Loucy (cell line): Measurements from ENCODE around the gene TMEM127.
"Not testable (repeated sequence)": the region's sequence is repeated elsewhere in the genome, so short reads cannot be mapped to it uniquely, and the experiment has no call there.

ENCODE experiments used
- H2AFZ ChIP-seq: fragments of 200-600 bp; sonication (generic); 2 replicates; pipeline ENCODE4 v1.6.0; 2016; ENCODE audit warnings: antibody characterized with exemption, mild to moderate bottlenecking, low read length, moderate library complexity
- H3F3A ChIP-seq: fragments of 200-600 bp; 2 replicates; pipeline ENCODE4 v1.6.0; 2016; ENCODE audit warnings: antibody characterized with exemption, low read depth, mild to moderate bottlenecking
- H3K27me3 ChIP-seq: fragments of 200-600 bp; sonication (generic); 2 replicates; pipeline ENCODE4 v1.6.1; 2014; ENCODE audit warnings: low read length, mild to moderate bottlenecking; ENCODE audit not compliant: insufficient read depth, poor library complexity, severe bottlenecking
- H3K36me3 ChIP-seq: fragments of 200-600 bp; sonication (generic); 2 replicates; pipeline ENCODE4 v1.6.1; 2016; ENCODE audit warnings: low read length; ENCODE audit not compliant: insufficient read depth
- H3K4me1 ChIP-seq: fragments of 200-600 bp; sonication (generic); 2 replicates; pipeline ENCODE4 v1.5.1; 2014; ENCODE audit warnings: low read length, mild to moderate bottlenecking; ENCODE audit not compliant: insufficient read depth, poor library complexity, severe bottlenecking
- H3K4me2 ChIP-seq: fragments of 200-600 bp; sonication (generic); 2 replicates; pipeline ENCODE4 v1.6.0; 2014; ENCODE audit warnings: antibody characterized with exemption, low read length, low read depth, mild to moderate bottlenecking; ENCODE audit not compliant: poor library complexity, severe bottlenecking
- H3K4me3 ChIP-seq: fragments of 200-600 bp; sonication (generic); 2 replicates; pipeline ENCODE4 v1.5.1; 2014; ENCODE audit warnings: low read length, mild to moderate bottlenecking, mixed read lengths; ENCODE audit not compliant: poor library complexity, severe bottlenecking
- H3K79me2 ChIP-seq: fragments of 200-600 bp; sonication (generic); 2 replicates; pipeline ENCODE4 v1.6.1; 2014; ENCODE audit warnings: low read length; ENCODE audit not compliant: insufficient read depth
- H3K9ac ChIP-seq: fragments of 200-600 bp; sonication (generic); 2 replicates; pipeline ENCODE4 v1.6.0; 2014; ENCODE audit warnings: mild to moderate bottlenecking, low read depth, low read length, moderate library complexity; ENCODE audit not compliant: poor library complexity, severe bottlenecking
- H3K9me2 ChIP-seq: fragments of 200-600 bp; sonication (generic); replicated peaks from 2 replicates; pipeline ENCODE4 v1.6.1; 2016; ENCODE audit warnings: low read depth, low read length, mixed read lengths
- H3K9me3 ChIP-seq: fragments of 200-600 bp; sonication (generic); 2 replicates; pipeline ENCODE4 v1.6.1; 2014; ENCODE audit warnings: mild to moderate bottlenecking, antibody characterized with exemption, low read length, low read depth; ENCODE audit not compliant: insufficient read depth
- H4K20me1 ChIP-seq: fragments of 200-600 bp; sonication (generic); 2 replicates; pipeline ENCODE4 v1.6.0; 2014; ENCODE audit warnings: antibody characterized with exemption, low read length, mild to moderate bottlenecking; ENCODE audit not compliant: insufficient read depth, poor library complexity, severe bottlenecking
- EZH2phosphoT487 ChIP-seq: fragments of 200-600 bp; IDR thresholded peaks from 2 replicates; pipeline ENCODE4 v1.6.1; 2018; ENCODE audit warnings: antibody characterized with exemption, mild to moderate bottlenecking, moderate library complexity, borderline replicate concordance
- TF ChIP-seq, protein P1 (sequence below): fragments of 200-600 bp; sonication (generic); conservative IDR thresholded peaks from 2 replicates; pipeline ENCODE4 v1.5.1; 2014; ENCODE audit warnings: mild to moderate bottlenecking, antibody characterized with exemption, low read length

TMEM127 gene

DNA sequence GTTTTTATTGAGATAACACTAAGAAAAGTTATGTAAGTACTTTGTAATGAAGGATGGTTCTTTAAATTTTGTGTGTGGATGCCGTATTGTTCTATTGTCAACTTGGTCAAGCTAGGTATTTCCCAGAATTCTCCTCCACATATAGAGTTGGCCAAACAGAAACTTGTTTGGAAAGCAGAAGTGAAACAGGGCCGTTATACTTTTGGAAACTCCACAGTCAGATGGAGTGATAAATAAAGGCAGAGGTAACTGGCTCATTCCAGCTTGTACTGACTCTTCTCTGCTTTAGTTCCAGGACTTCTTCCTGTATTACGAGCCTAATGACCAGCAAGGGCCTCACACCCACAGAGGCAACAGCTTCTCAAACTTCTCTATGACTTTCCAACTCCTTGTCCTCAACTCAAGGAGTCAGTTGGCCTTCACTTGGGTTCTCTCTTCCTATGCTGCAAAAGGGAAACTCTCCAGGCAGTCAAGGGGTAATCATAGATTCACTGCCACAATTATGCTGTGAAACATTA, 40.7 kb downstream of the TMEM127 start:
- Histone ChIP-seq H3K4me3 (no peak overlapping the region), H3K79me2 (no peaks in the 10 kb centered on the region), H3K9ac (no peak overlapping the region), H3F3A (no peaks in the 10 kb centered on the region), H4K20me1 (no peaks in the 10 kb centered on the region), H3K27me3 (no peaks in the 10 kb centered on the region), H3K9me2 (no peaks in the 10 kb centered on the region), H3K9me3 (no peaks in the 10 kb centered on the region), H2AFZ (no peak overlapping the region), H3K36me3 (no peaks in the 10 kb centered on the region), H3K4me1 (no peaks in the 10 kb centered on the region), H3K4me2 (no peak overlapping the region)
- no peak for TF ChIP-seq EZH2phosphoT487
- TF ChIP-seq, protein P1, sequence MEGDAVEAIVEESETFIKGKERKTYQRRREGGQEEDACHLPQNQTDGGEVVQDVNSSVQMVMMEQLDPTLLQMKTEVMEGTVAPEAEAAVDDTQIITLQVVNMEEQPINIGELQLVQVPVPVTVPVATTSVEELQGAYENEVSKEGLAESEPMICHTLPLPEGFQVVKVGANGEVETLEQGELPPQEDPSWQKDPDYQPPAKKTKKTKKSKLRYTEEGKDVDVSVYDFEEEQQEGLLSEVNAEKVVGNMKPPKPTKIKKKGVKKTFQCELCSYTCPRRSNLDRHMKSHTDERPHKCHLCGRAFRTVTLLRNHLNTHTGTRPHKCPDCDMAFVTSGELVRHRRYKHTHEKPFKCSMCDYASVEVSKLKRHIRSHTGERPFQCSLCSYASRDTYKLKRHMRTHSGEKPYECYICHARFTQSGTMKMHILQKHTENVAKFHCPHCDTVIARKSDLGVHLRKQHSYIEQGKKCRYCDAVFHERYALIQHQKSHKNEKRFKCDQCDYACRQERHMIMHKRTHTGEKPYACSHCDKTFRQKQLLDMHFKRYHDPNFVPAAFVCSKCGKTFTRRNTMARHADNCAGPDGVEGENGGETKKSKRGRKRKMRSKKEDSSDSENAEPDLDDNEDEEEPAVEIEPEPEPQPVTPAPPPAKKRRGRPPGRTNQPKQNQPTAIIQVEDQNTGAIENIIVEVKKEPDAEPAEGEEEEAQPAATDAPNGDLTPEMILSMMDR: no peak

DNA sequence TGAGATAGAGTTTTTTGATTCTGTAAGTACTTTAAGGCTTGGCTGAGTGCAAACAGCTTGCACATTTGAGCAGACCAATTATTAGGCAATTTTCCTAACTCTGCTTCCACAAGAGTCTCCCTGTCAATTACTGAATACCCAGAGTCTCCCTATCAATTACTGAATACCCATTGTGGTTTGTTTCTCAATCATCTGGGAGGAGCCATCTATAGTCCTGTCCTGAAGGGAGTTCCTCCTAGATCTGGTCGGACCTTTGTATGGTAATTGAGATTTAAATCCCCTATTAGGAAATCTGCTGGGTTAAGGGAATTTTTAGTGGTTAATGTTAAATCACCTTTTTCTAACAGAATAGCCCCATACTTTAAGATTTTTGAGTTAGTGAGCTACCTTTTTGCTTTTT, 44.7 kb downstream of the TMEM127 start:
- H3K4me3 ChIP-seq, H3K27me3 ChIP-seq, H2AFZ ChIP-seq, H3K9ac ChIP-seq, H3K9me3 ChIP-seq, H3K79me2 ChIP-seq, H4K20me1 ChIP-seq, H3F3A ChIP-seq, H3K9me2 ChIP-seq, H3K4me2 ChIP-seq, H3K36me3 ChIP-seq, H3K4me1 ChIP-seq: not testable (repeated sequence)

DNA sequence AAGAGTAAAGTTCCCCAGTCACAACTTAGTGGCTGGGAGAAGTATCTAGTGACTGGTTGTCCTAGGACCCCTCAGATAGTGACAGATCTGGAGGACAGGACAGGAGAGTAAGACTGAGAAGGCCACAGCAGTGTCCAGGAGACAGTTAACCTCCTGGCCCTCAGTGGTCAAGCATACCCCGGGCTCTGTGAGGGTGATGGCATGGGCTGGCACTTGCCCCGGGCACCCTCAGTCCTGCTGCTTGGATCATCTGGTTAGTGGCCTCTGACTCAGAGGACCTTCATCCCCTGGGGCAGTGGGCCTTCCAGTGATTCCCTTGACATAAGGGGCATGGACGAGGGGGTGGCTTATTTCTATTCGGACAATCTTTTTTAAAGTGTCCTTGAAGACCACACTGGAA, 45.8 kb downstream of the TMEM127 start:
- H3K4me2 ChIP-seq, H3K4me3 ChIP-seq, H2AFZ ChIP-seq, H3K27me3 ChIP-seq, H3K9ac ChIP-seq, H3K9me2 ChIP-seq, H4K20me1 ChIP-seq, H3F3A ChIP-seq, H3K36me3 ChIP-seq, H3K79me2 ChIP-seq, H3K4me1 ChIP-seq, H3K9me3 ChIP-seq: not testable (repeated sequence)

DNA sequence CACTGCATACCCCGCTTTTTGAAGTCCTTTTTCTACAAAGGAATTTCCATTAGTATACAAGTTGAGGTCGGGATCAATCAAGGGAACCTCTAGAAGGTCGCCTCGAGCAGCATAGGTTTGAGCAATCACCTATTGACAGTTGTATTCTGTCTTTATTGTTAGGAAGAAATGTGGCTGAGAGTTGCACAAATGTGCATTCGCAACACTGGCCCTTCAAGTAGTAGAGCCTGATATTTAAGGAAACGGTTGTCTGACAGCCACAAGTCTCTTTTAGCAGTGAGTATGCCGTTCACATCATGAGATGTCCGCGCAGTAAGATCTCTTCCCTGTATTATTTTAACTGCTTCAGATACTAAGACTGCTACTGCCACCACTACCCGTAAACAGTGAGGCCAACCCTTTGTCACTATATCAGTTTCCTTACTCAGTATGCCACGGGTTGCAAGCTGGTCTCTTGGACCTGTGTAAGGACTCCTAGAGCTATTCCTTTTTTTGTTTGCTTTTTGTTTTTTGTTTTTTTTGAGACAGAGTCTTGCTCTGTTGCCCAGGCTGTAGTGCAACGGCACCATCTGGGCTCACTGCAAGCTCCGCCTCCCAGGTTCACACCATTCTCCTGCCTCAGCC, 47.2 kb downstream of the TMEM127 start:
- Histone ChIP-seq H3K4me3 (no peak overlapping the region), H3K9ac (no peak overlapping the region), H3K9me2 (no peaks in the 10 kb centered on the region), H3K36me3 (no peaks in the 10 kb centered on the region), H3F3A (no peaks in the 10 kb centered on the region), H3K4me2 (no peak overlapping the region), H3K79me2 (peaks cover 4% of the 10 kb centered on the region; the same call in 1 of the 2 replicates), H3K27me3 (no peaks in the 10 kb centered on the region), H2AFZ (no peak overlapping the region), H3K9me3 (no peaks in the 10 kb centered on the region), H3K4me1 (no peaks in the 10 kb centered on the region), H4K20me1 (no peaks in the 10 kb centered on the region)
- no peak for TF ChIP-seq EZH2phosphoT487
- TF ChIP-seq, protein P1: no peak
